WI38 (cell line): Measurements from ENCODE around the gene CRYGA.

ENCODE experiments used
- H3K4me3 ChIP-seq: 2 replicates; pipeline ENCODE4 v1.5.1; 2011; ENCODE audit warnings: low read depth, mild to moderate bottlenecking, control low read depth, low read length
- TF ChIP-seq, protein P1 (sequence below): IDR thresholded peaks from 2 replicates; pipeline ENCODE4 v1.5.1; 2012; ENCODE audit warnings: low read depth, mild to moderate bottlenecking, control low read depth, low read length

CRYGA gene

DNA sequence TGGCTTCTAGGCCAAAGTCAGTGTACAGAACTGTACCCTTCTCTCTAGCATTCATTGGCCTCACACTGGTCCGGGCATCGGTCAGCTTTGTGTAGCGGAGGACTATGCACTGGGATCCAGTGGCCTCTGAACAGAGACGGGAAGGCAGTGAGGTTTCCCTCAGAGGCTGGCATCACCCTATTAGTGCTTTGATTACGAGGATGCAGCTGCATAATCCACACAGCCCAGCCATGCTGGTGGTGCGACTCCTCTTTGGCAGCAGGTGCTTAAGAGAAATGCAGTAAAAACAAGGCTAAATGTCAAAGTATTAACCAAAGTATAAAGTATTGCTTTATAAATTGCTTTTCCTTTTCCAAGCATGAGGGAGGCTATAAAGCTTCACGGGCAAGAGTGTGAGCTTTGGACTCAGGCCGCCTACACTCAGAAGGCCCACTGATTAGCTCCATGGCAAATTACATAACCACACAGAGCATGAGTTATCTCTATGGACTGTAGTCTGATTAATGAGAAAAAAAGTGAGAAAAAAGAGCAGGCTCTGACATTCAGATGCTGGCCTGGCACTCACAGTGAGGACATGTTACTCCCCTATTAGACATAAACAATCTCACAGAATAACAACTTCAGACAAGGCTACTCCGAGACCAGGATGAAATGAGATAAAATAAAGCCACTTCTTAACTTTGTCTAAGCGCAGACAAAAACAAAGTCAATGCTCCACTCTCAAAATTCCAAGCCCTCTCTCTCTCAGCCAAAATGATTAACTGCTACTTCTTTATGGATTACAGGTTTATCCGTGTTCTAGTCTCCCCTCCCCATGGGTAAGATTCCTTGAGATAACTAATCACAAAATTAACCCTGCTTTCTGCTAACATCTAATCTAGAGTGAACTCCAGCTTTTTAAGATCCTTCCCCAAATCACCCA lies 27.3 kb downstream of the CRYGA start:
- no peak overlapping the region for H3K4me3 ChIP-seq
- TF ChIP-seq, protein P1, sequence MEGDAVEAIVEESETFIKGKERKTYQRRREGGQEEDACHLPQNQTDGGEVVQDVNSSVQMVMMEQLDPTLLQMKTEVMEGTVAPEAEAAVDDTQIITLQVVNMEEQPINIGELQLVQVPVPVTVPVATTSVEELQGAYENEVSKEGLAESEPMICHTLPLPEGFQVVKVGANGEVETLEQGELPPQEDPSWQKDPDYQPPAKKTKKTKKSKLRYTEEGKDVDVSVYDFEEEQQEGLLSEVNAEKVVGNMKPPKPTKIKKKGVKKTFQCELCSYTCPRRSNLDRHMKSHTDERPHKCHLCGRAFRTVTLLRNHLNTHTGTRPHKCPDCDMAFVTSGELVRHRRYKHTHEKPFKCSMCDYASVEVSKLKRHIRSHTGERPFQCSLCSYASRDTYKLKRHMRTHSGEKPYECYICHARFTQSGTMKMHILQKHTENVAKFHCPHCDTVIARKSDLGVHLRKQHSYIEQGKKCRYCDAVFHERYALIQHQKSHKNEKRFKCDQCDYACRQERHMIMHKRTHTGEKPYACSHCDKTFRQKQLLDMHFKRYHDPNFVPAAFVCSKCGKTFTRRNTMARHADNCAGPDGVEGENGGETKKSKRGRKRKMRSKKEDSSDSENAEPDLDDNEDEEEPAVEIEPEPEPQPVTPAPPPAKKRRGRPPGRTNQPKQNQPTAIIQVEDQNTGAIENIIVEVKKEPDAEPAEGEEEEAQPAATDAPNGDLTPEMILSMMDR, result no peak

DNA sequence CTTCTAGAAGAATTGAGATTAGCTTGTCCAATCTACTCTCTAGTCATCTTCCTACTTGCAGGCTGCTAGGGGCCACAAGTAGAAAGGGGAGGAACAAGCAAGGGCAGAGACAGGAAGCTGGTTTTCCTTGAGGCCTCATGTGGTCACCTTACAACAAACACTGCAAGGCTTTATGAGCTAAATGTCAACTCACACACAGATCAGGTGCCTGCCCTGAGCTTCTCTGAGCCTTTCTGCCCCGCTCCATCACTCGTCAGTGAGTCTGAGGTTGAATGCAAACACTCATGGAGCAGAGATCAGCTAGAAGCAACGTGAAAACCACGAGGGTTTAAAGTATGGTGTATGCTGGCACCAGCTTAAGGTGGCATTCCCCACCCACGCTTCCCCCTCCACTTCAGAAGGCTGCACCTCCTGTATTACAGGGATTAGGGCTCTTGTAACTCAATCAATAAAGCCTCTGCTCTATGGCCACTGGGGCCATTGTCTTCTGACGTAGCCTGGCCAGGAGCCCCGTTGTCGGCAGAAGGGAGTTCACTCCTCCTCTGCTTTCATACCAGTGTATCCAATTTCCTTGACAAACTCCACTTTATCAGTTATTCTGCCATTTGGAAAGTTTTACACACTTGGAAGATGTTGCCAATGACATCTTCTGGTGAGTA lies 28.3 kb downstream of the CRYGA start:
- H3K4me3 ChIP-seq, result no peak overlapping the region
- TF ChIP-seq, protein P1, result no peak

DNA sequence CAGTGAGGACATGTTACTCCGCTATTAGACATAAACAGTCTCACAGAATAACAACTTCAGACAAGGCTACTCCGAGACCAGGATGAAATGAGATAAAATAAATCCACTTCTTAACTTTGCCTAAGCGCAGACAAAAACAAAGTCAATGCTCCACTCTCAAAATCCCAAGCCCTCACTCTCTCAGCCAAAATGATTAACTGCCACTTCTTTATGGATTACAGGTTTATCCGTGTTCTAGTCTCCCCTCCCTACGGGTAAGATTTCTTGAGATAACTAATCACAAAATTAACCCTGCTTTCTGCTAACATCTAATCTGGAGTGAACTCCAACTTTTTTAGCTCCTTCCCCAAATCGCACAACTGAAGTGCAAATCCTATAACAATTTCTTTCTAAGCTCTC lies 32.7 kb downstream of the CRYGA start:
- TF ChIP-seq, protein P1, result no peak

DNA sequence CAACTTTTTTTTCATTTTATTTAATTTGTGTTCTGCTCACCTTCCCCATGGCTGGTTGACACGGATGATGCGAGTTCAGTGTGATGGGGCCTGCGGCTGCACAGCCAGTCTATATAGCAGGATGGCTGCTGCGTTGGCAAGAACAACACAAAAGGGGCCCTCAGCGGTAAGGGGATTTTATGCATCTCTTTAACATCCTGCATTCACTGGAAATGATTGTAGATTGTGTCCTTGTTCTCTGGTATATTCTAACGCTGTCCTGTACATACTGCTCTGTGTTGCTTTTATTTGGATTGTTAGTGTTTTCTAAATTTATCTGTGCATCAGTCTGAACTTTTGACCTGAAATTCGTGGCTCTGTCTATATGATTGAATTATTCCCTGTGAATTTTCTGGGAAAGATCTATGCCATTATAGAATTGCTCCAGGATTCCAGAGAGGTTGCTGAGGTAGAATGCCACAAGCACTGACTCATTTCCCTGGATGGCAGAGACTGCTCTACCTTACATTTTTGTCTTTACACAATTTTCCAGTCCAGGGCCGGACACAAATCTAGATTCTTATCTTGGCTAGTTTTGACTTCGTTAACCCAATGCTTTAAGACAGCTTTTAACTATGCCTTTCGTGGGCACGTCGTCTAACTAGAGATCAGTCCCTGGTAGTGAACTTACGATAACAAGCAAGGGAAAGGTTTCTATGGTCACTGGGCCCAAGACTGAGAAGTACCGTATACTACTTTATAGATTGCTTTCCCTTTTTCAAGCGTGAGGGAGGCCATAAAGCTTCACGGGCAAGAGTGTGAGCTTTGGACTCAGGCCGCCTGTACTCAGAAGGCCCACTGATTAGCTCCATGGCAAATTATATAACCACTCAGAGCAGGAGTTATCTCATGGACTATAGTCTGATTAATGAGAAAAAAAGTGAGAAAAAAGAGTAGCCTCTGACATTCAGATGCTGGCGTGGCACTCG lies 33.4 kb downstream of the CRYGA start, which contains the start of gene CRYGC:
CRYGC (minus strand) TSS at position 85 of the 968 bp plus-strand sequence; CDS start at position 49, 36 bp downstream.
- TF ChIP-seq, protein P1, result no peak
- H3K4me3 ChIP-seq, result no peak within 1 kb of the TSS

More for the DNA sequence above, 32.7 kb downstream of the CRYGA start:
- H3K4me3 ChIP-seq, result no peak overlapping the region

DNA sequence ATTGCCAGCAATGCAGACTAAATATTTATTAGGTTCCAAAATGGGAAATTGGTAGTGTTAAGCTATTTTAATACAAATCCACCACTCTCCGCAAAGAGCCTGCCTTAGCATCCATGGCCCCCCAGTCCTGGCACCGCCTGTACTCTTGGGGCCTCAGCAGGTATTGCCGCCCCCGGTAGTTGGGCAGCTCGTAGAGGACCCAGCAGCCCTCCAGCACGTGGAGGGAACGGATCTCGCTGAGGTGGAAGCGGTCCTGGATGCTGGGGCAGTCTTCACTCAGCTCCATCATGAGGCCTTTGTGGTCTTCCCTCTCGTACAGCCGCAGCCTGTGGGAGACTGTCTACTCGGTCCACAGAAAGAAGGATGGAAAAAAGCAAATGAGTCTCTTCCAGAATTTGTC lies 35.3 kb downstream of the CRYGA start:
- TF ChIP-seq, protein P1, result no peak
- no peak overlapping the region for H3K4me3 ChIP-seq

DNA sequence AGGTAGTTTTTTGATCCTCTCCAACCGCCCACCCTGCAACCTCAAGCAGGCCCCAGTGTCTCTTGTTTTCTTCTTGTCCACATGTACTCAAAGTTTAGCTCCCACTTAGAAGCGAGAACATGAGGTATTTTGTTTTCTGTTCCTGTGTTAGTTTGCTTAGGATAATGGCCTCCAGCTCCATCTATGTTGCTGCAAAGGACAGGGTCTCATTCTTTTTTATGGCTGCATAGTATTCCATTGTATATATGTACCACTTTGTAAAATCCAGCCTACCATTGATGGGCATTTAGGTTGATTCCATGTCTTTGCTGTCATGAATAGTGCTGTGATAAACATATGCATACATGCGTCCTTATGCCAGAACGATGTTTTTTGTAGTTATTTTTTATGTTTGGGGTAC lies 36.3 kb downstream of the CRYGA start:
- TF ChIP-seq, protein P1, result no peak

More for the DNA sequence above, 36.3 kb downstream of the CRYGA start:
- H3K4me3 ChIP-seq, result no peak overlapping the region
